Measurements from ENCODE around the gene TBC1D10B. TPM values are rescaled to one million over a fixed set of nuclear protein-coding genes. Genes with fewer than 3 reads are reported as not detected.

Gene TBC1D10B
- total and polyA plus RNA-seq, 2 of the 8 experiments (the other 6 are each of a cell fraction or from before 2014, with no cell fraction given), result 15.4 to 28.6 TPM

DNA sequence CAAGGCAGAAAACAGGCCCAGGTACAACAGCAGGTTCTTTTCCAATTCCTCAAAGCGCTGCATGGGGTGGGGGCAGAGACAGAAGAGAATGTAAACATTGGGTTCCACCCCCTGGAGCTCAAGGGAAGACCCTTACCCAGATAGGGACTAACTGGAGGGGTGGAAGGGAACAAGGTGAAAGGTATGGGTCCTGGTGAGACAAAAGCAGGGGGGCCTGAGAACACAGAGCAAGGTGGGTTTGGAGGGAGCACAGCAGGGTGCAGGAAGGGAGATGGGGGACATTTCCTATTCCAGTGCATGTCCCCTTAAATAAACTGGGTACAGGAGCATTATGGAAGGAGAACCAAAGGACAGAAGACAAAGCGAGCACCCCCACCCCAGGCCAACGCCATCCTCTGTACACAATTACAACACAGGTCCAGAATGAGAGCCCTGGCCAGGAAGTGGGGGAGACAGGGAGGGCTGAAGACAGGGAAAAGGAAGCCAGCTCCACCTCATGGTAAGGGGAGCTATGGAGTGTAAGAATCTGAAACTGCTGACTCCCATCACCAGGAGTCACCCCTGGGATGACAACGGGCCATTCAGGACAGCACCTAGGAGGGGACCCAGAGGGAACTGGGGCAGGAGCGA lies 13.1 kb downstream of the TBC1D10B start:
- POLR2A ChIA-PET (ENCODE audit: partially characterized antibody), result interaction anchor here (1.4 to 7.9 kb wide), 8 partner anchors 8 to 50 kb away, joined by 5 to 79 read pairs (median 19); partner anchors contain the start of genes TBC1D10B, ZNF48 and ZNF771
- H3K18ac ChIP-seq (ENCODE audit: extremely low read depth, low read length), result no peak overlapping the region
- H3K14ac ChIP-seq (ENCODE audit: insufficient read length), result no peak overlapping the region
- TF ChIP-seq TEAD4 (IDR thresholded peaks at IDR 0.05; ENCODE audit: low read depth, low read length) (no peak), RXRA (IDR thresholded peaks at IDR 0.05; ENCODE audit: insufficient read depth, low read depth, low read length) (no peak), POU5F1 (IDR thresholded peaks at IDR 0.05; ENCODE audit: low read depth, low read length) (no peak), POLR2A (IDR thresholded peaks at IDR 0.05; ENCODE audit: control extremely low read depth in 1 of 2, low read depth in 2 of 2, low read length in 2 of 2) (no peak), MAFK (IDR thresholded peaks at IDR 0.05; ENCODE audit: low read depth, low read length) (no peak), TCF12 (IDR thresholded peaks at IDR 0.05; ENCODE audit: low read depth, low read length) (no peak)
- TF ChIP-seq, protein P1, sequence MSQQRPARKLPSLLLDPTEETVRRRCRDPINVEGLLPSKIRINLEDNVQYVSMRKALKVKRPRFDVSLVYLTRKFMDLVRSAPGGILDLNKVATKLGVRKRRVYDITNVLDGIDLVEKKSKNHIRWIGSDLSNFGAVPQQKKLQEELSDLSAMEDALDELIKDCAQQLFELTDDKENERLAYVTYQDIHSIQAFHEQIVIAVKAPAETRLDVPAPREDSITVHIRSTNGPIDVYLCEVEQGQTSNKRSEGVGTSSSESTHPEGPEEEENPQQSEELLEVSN (IDR thresholded peaks at IDR 0.05), result no peak
- no peak overlapping the region for H4K8ac ChIP-seq (ENCODE audit: extremely low read depth, insufficient read depth, low read length)
- no peak overlapping the region for H2AFZ ChIP-seq (ENCODE audit: low read length)
- no peak overlapping the region for H2BK20ac ChIP-seq (ENCODE audit: low read length)
- H3K4me1 ChIP-seq (replicated peaks in 1 of 4; ENCODE audit: control insufficient read depth in 3 of 4, insufficient read depth in 4 of 4, low read length in 3 of 4), result peaks cover 0 to 12% (median 6%) of the 10 kb centered on the region in 4 experiments; a peak in 5 of 7 replicates
- H3K4ac ChIP-seq (replicated peaks; ENCODE audit: insufficient read length, low read depth, low read length), result no peak overlapping the region
- H4K5ac ChIP-seq (ENCODE audit: insufficient read length, low read depth, low read length), result no peak overlapping the region
- no peak overlapping the region for H4K91ac ChIP-seq (replicated peaks; ENCODE audit: insufficient read length, low read length)
- peak overlapping the region in 1 of 2 experiments; percentile 61; a peak in 1 of 4 replicates for H3K4me2 ChIP-seq (ENCODE audit: insufficient read depth in 1 of 2, low read depth in 2 of 2, low read length in 2 of 2)
- H3K79me2 ChIP-seq (ENCODE audit: control insufficient read depth in 1 of 2, insufficient read depth in 2 of 2, low read length in 2 of 2), result peaks cover 0 to 14% of the 10 kb centered on the region in 2 experiments; a peak in 2 of 4 replicates
- H3K27me3 ChIP-seq (replicated peaks in 1 of 4; ENCODE audit: control insufficient read depth in 3 of 4, extremely low read depth in 1 of 4, insufficient read depth in 3 of 4, low read length in 3 of 4), result no peaks in the 10 kb centered on the region
- peaks cover 5 to 16% (median 11%) of the 10 kb centered on the region in 4 experiments for H3K36me3 ChIP-seq (ENCODE audit: control insufficient read depth in 2 of 4, insufficient read depth in 4 of 4, low read length in 3 of 4)
- H3K9me3 ChIP-seq (ENCODE audit: insufficient read depth in 2 of 2, low read depth in 1 of 2, low read length in 1 of 2), result no peaks in the 10 kb centered on the region
- CTCF ChIA-PET (ENCODE audit: partially characterized antibody), result interaction anchor here (0.8 to 3.2 kb wide), 7 partner anchors 12 to 92 kb away, joined by 3 to 11 read pairs (median 3); partner anchors contain the start of genes DCTPP1 and SEPTIN1
- no peak overlapping the region for H3K27ac ChIP-seq (ENCODE audit: low read depth, low read length)
- H2AK5ac ChIP-seq (ENCODE audit: low read depth, low read length), result no peak overlapping the region
- no peak overlapping the region for H2BK15ac ChIP-seq (ENCODE audit: low read length)
- H3K4me3 ChIP-seq (ENCODE audit: extremely low read depth in 1 of 4, insufficient read depth in 2 of 4, low read depth in 3 of 4, low read length in 4 of 4), result no peak overlapping the region
- no peak overlapping the region for H2BK120ac ChIP-seq (replicated peaks; ENCODE audit: low read depth, low read length)
- H3K79me1 ChIP-seq (ENCODE audit: low read depth, low read length), result no peaks in the 10 kb centered on the region; the same call in 1 of the 2 replicates
- no peak overlapping the region for H2BK12ac ChIP-seq (ENCODE audit: low read depth, low read length)
- peaks cover 0 to 12% of the 10 kb centered on the region in 2 experiments for H4K20me1 ChIP-seq (replicated peaks in 1 of 2; ENCODE audit: control insufficient read depth in 1 of 2, insufficient read depth in 2 of 2, low read length in 2 of 2)
- no peak overlapping the region for H3K9ac ChIP-seq (replicated peaks in 1 of 4; ENCODE audit: extremely low read depth in 1 of 4, low read depth in 3 of 4, low read length in 3 of 4)
- DNase-seq (ENCODE audit: low read depth in 1 of 2, low spot score in 2 of 2) (no peak), FAIRE-seq (no peak)
- 87% methylated on average over 4 of the region's 5 CpGs; no CpG with 5 or more reads in 1 of the 2 experiments for WGBS, 2 experiments (ENCODE audit: extremely low coverage in 1 of 2, insufficient coverage in 1 of 2, insufficient read length in 1 of 2, insufficient replicate concordance in 2 of 2, low coverage in 1 of 2, low lambda C conversion rate in 2 of 2, missing lambda C conversion rate in 1 of 2)
- no peak overlapping the region for H3K56ac ChIP-seq (replicated peaks; ENCODE audit: insufficient read length, low read depth, low read length)
- peaks cover 11% of the 10 kb centered on the region for H3K23me2 ChIP-seq (ENCODE audit: low read depth, low read length)
- H2BK5ac ChIP-seq (ENCODE audit: low read depth, low read length), result no peak overlapping the region
- H3K23ac ChIP-seq (ENCODE audit: insufficient read length), result no peak overlapping the region
